Neural cell (in vitro differentiated cells): ENCODE results near the gene SLF2.

Source experiments
- EP300 ChIP-seq: fragments of 450-650 bp; conservative IDR thresholded peaks from 2 replicates; pipeline ENCODE4 v1.6.1; 2014; ENCODE audit warnings: antibody characterized with exemption, mild to moderate bottlenecking, moderate library complexity; ENCODE audit not compliant: poor library complexity, severe bottlenecking
- EZH2 ChIP-seq: fragments of 200-600, 300-800 bp; shearing (Covaris generic), sonication (generic); IDR thresholded peaks from 2 replicates; pipeline ENCODE4 v1.6.1; 2014; ENCODE audit warnings: antibody characterized with exemption, low read length, borderline replicate concordance, mild to moderate bottlenecking; ENCODE audit not compliant: insufficient read depth, poor library complexity, severe bottlenecking
- MXI1 ChIP-seq: fragments of 450-650 bp; conservative IDR thresholded peaks from 2 replicates; pipeline ENCODE4 v1.6.1; 2014; ENCODE audit warnings: antibody characterized with exemption, mild to moderate bottlenecking; ENCODE audit not compliant: poor library complexity, severe bottlenecking
- POLR2AphosphoS5 ChIP-seq: IDR thresholded peaks from 2 replicates; pipeline ENCODE4 v1.6.1; 2012
- RAD21 ChIP-seq: fragments of 450-650 bp; conservative IDR thresholded peaks from 2 replicates; pipeline ENCODE4 v1.6.1; 2014; ENCODE audit warnings: antibody characterized with exemption, mild to moderate bottlenecking, moderate library complexity
- SMC3 ChIP-seq: fragments of 450-650 bp; conservative IDR thresholded peaks from 2 replicates; pipeline ENCODE4 v1.6.1; 2014; ENCODE audit warnings: antibody characterized with exemption, mild to moderate bottlenecking, moderate library complexity; ENCODE audit not compliant: poor library complexity
- TAF1 ChIP-seq: IDR thresholded peaks from 2 replicates; pipeline ENCODE4 v1.6.1; 2012; ENCODE audit warnings: low read depth
- TF ChIP-seq, protein P1 (sequence below): IDR thresholded peaks from 2 replicates; pipeline ENCODE4 v1.6.1; 2012; ENCODE audit warnings: borderline replicate concordance
- TF ChIP-seq, protein P2 (sequence below): fragments of 450-650 bp; IDR thresholded peaks from 2 replicates; pipeline ENCODE4 v1.5.1; 2014; ENCODE audit warnings: antibody characterized with exemption, mild to moderate bottlenecking, moderate library complexity; ENCODE audit not compliant: poor library complexity, severe bottlenecking

DNA sequence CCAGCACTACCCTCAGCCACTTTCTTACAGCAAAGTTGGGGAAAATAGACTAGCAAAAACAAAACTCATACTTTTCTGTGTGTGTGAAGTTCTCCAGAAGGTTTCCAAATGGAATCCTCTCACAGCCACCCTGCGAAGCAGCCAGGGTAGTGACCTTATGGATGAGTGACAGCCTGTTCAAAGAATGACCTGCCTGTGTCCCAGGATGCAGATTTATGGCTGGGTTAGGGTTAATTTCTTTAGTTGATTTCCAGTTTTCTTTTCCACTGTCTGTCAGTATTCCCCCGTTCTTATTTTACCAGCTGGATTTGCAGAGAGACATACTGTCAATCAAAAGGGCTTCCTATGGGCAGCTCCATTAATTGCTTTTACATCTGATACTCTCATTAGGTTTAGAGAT lies 54.1 kb downstream of the SLF2 start:
- TF ChIP-seq EP300 = no peak
- TF ChIP-seq, protein P1, sequence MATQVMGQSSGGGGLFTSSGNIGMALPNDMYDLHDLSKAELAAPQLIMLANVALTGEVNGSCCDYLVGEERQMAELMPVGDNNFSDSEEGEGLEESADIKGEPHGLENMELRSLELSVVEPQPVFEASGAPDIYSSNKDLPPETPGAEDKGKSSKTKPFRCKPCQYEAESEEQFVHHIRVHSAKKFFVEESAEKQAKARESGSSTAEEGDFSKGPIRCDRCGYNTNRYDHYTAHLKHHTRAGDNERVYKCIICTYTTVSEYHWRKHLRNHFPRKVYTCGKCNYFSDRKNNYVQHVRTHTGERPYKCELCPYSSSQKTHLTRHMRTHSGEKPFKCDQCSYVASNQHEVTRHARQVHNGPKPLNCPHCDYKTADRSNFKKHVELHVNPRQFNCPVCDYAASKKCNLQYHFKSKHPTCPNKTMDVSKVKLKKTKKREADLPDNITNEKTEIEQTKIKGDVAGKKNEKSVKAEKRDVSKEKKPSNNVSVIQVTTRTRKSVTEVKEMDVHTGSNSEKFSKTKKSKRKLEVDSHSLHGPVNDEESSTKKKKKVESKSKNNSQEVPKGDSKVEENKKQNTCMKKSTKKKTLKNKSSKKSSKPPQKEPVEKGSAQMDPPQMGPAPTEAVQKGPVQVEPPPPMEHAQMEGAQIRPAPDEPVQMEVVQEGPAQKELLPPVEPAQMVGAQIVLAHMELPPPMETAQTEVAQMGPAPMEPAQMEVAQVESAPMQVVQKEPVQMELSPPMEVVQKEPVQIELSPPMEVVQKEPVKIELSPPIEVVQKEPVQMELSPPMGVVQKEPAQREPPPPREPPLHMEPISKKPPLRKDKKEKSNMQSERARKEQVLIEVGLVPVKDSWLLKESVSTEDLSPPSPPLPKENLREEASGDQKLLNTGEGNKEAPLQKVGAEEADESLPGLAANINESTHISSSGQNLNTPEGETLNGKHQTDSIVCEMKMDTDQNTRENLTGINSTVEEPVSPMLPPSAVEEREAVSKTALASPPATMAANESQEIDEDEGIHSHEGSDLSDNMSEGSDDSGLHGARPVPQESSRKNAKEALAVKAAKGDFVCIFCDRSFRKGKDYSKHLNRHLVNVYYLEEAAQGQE = no peak
- TF ChIP-seq TAF1 = no peak
- TF ChIP-seq, protein P2, sequence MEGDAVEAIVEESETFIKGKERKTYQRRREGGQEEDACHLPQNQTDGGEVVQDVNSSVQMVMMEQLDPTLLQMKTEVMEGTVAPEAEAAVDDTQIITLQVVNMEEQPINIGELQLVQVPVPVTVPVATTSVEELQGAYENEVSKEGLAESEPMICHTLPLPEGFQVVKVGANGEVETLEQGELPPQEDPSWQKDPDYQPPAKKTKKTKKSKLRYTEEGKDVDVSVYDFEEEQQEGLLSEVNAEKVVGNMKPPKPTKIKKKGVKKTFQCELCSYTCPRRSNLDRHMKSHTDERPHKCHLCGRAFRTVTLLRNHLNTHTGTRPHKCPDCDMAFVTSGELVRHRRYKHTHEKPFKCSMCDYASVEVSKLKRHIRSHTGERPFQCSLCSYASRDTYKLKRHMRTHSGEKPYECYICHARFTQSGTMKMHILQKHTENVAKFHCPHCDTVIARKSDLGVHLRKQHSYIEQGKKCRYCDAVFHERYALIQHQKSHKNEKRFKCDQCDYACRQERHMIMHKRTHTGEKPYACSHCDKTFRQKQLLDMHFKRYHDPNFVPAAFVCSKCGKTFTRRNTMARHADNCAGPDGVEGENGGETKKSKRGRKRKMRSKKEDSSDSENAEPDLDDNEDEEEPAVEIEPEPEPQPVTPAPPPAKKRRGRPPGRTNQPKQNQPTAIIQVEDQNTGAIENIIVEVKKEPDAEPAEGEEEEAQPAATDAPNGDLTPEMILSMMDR = no peak
- no peak for TF ChIP-seq POLR2AphosphoS5
- TF ChIP-seq EZH2 = no peak
- no peak for TF ChIP-seq MXI1
- no peak for TF ChIP-seq SMC3
- no peak for TF ChIP-seq RAD21
